Stomach (tissue), 4 donors: ENCODE data around the gene TCF7.

Source experiments
- EP300 ChIP-seq: sonication (generic); formaldehyde crosslinking; IDR thresholded peaks from one replicate; pipeline ENCODE4 v1.6.1; 2017; ENCODE audit warnings: antibody characterized with exemption
- POLR2A ChIP-seq, 4 donors: fragments of 450-650 bp; IDR thresholded peaks; one replicate each; pipeline ENCODE4 v1.6.1; 2016; ENCODE audit warnings: antibody characterized with exemption in 4 of 4, control low read depth in 2 of 4, mild to moderate bottlenecking in 1 of 4, moderate library complexity in 1 of 4
- POLR2AphosphoS5 ChIP-seq, 3 donors: sonication (generic); formaldehyde crosslinking; IDR thresholded peaks; one replicate each; pipeline ENCODE4 v1.6.1; 2016; ENCODE audit warnings: antibody characterized with exemption in 3 of 3
- TF ChIP-seq, protein P1 (sequence below), 7 experiments: fragments of 450-650 bp in 4 of 7; fragments of 200-600 bp in 3 of 7; sonication (generic) in 3 of 7; IDR thresholded peaks; one replicate each; pipeline ENCODE4 v1.5.1; 2016 to 2019; ENCODE audit warnings: antibody characterized with exemption in 7 of 7, control low read depth in 2 of 7, mild to moderate bottlenecking in 1 of 7

GRCh38 chr5:134073404-134073803, 41.1 kb upstream of the TCF7 start:
- TF ChIP-seq POLR2AphosphoS5 (IDR thresholded peaks at IDR 0.05) = no peak
- TF ChIP-seq, protein P1, sequence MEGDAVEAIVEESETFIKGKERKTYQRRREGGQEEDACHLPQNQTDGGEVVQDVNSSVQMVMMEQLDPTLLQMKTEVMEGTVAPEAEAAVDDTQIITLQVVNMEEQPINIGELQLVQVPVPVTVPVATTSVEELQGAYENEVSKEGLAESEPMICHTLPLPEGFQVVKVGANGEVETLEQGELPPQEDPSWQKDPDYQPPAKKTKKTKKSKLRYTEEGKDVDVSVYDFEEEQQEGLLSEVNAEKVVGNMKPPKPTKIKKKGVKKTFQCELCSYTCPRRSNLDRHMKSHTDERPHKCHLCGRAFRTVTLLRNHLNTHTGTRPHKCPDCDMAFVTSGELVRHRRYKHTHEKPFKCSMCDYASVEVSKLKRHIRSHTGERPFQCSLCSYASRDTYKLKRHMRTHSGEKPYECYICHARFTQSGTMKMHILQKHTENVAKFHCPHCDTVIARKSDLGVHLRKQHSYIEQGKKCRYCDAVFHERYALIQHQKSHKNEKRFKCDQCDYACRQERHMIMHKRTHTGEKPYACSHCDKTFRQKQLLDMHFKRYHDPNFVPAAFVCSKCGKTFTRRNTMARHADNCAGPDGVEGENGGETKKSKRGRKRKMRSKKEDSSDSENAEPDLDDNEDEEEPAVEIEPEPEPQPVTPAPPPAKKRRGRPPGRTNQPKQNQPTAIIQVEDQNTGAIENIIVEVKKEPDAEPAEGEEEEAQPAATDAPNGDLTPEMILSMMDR (IDR thresholded peaks at IDR 0.05) = no peak
- TF ChIP-seq POLR2A (IDR thresholded peaks at IDR 0.05) = no peak
- no peak for TF ChIP-seq EP300
